ENCODE results near the gene EHF.
A peak's percentile ranks its signal among the peaks of the same experiment; 100 is the strongest.

The EHF gene

GRCh38 chr11:34602245-34602644 lies 18.6 kb upstream of the EHF start:
- no peak for DNase-seq

- no peak for DNase-seq
Measured at GRCh38 chr11:34603129-34604001, 17.5 kb upstream of the EHF start.

- DNase-seq, result no peak
Measured at GRCh38 chr11:34604145-34604544, 16.7 kb upstream of the EHF start.

GRCh38 chr11:34604911-34605310 lies 16.0 kb upstream of the EHF start:
- no peak for DNase-seq

GRCh38 chr11:34605481-34606325 lies 15.2 kb upstream of the EHF start:
- no peak for DNase-seq

GRCh38 chr11:34606326-34607120 lies 14.4 kb upstream of the EHF start:
- no peak for DNase-seq

- no peak for DNase-seq
Measured at GRCh38 chr11:34609187-34609751, 11.6 kb upstream of the EHF start.

- no peak for DNase-seq
Measured at GRCh38 chr11:34609850-34610249, 11.0 kb upstream of the EHF start.

GRCh38 chr11:34610324-34611041 lies 10.4 kb upstream of the EHF start:
- DNase-seq, result no peak

GRCh38 chr11:34613015-34613414 lies 7.9 kb upstream of the EHF start:
- no peak for DNase-seq

GRCh38 chr11:34613552-34614056 lies 7.3 kb upstream of the EHF start:
- DNase-seq, result peak in 1 of 2 donors; percentile 6

GRCh38 chr11:34614344-34615104 lies 6.4 kb upstream of the EHF start:
- DNase-seq, result no peak

GRCh38 chr11:34616086-34616485 lies 4.8 kb upstream of the EHF start:
- no peak for DNase-seq

GRCh38 chr11:34616830-34617504 lies 3.9 kb upstream of the EHF start:
- DNase-seq, result no peak

GRCh38 chr11:34618406-34618805 lies 2.5 kb upstream of the EHF start:
- no peak for DNase-seq

GRCh38 chr11:34619062-34619516 lies 1.8 kb upstream of the EHF start:
- DNase-seq, result no peak

GRCh38 chr11:34620202-34620601 lies 691 bp upstream of the EHF start:
- no peak for DNase-seq

- DNase-seq, result no peak
Measured at GRCh38 chr11:34621876-34622275, 983 bp downstream of the EHF start.

- no peak for DNase-seq
Measured at GRCh38 chr11:34623463-34623862, 2.6 kb downstream of the EHF start.

- DNase-seq, result peak; percentile 42 to 51
Measured at GRCh38 chr11:34624069-34624468, 3.2 kb downstream of the EHF start.

Measured in CD4-positive, alpha-beta T cell treated with Interleukin-4 for 1 hour (primary cell).